ENCODE data around the gene PDE2A. TPM values are rescaled to one million over a fixed set of nuclear protein-coding genes. Genes with fewer than 3 reads are reported as not detected.

Gene PDE2A
- total and polyA plus RNA-seq, 2 of the 4 experiments (the other 2 are of a cell fraction), result 0.02 TPM; not detected in 1

DNA sequence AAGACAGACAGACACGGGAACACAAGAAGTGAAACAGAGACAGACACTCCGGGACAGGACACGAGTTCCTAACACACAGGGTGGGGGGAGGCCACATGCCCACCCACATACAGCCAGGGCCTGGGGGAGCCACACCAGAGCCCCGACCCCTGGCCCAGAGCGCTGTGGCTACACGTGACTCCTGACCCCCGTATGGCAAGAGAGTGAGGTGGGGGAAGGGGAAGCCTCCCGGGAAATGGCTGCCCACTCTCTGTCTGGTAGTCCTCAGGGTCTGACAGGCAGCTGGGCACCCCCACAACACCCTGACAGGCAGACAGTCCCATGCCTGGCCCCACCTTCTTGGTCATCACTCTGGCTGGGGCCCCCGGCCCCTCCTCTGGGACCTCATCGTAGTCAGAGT lies 38.6 kb upstream of the PDE2A start:
- Histone ChIP-seq H3K23ac (ENCODE audit: low read depth, low read length) (no peak overlapping the region), H4K5ac (ENCODE audit: low read depth, low read length) (no peak overlapping the region), H3K14ac (replicated peaks; ENCODE audit: low read depth, low read length) (no peak overlapping the region), H2BK120ac (ENCODE audit: low read depth, low read length) (no peak overlapping the region), H3K36me3 (ENCODE audit: control insufficient read depth, insufficient read depth, low read length) (peaks cover 51% of the 10 kb centered on the region), H3K9ac (ENCODE audit: low read depth, low read length) (no peak overlapping the region), H2BK5ac (ENCODE audit: low read depth, low read length, poor library complexity, severe bottlenecking) (no peak overlapping the region), H3K27ac (ENCODE audit: insufficient read depth, low read length) (no peak overlapping the region), H3K79me1 (ENCODE audit: low read depth in 1 of 2, low read length in 2 of 2) (peaks cover 22 to 77% of the 10 kb centered on the region in 2 experiments), H3K56ac (ENCODE audit: extremely low read depth, insufficient read depth, low read length) (no peak overlapping the region), H2AFZ (replicated peaks; ENCODE audit: low read length, poor library complexity) (peak overlapping the region; percentile 5), H4K91ac (ENCODE audit: insufficient read depth, low read depth, low read length) (no peak overlapping the region), H4K20me1 (ENCODE audit: insufficient read depth, low read length) (peaks cover 66% of the 10 kb centered on the region), H3K9me1 (ENCODE audit: insufficient read depth, low read length) (peaks cover 6% of the 10 kb centered on the region; the same call in 1 of the 2 replicates), H2AK9ac (replicated peaks; ENCODE audit: low read depth, low read length, poor library complexity) (peak overlapping the region; percentile 65), H3K4me1 (ENCODE audit: control insufficient read depth, insufficient read depth, low read length) (peaks cover 4% of the 10 kb centered on the region; the same call in 1 of the 2 replicates), H2BK20ac (ENCODE audit: low read depth, low read length) (no peak overlapping the region), H3K4ac (ENCODE audit: low read depth, low read length) (no peak overlapping the region), H2BK15ac (ENCODE audit: low read depth, low read length) (no peak overlapping the region), H4K8ac (ENCODE audit: low read depth in 2 of 2, low read length in 2 of 2) (no peak overlapping the region), H2AK5ac (ENCODE audit: low read depth, low read length) (no peak overlapping the region), H3K27me3 (ENCODE audit: control insufficient read depth, insufficient read depth, low read length) (no peaks in the 10 kb centered on the region), H3K9me3 (ENCODE audit: control insufficient read depth, insufficient read depth, low read length) (no peaks in the 10 kb centered on the region), H3K4me2 (ENCODE audit: low read depth, low read length) (no peak overlapping the region), H3K4me3 (ENCODE audit: insufficient read depth, low read depth, low read length) (no peak overlapping the region), H3K18ac (ENCODE audit: low read depth, low read length) (no peak overlapping the region)
- in situ Hi-C loops (cut with MboI; ENCODE audit: low sequenced_read_pairs) (no loop called here), intact Hi-C loops (cut with micrococcal nuclease) (no loop called here), dilution Hi-C loops (cut with HindIII; ENCODE audit: low sequenced_read_pairs, unreplicated experiment) (no loop called here)
- DNase-seq (no peak), ATAC-seq (ENCODE audit: low read depth) (no peak)
- WGBS, 2 experiments (ENCODE audit: extremely low coverage in 2 of 2, insufficient read length in 1 of 2), result no CpG with 5 or more reads among the region's 10 CpGs
- ChIA-PET POLR2A (ENCODE audit: unreplicated experiment) (no interaction called here), CTCF (no interaction called here)
- TF ChIP-seq CHD1 (IDR thresholded peaks at IDR 0.05; ENCODE audit: low read depth, low read length) (no peak), SMC3 (IDR thresholded peaks at IDR 0.05; ENCODE audit: low read depth, low read length) (no peak), POLR2A (IDR thresholded peaks at IDR 0.05; ENCODE audit: low read depth, low read length) (no peak), NFE2L2 (IDR thresholded peaks at IDR 0.05; ENCODE audit: low read depth, low read length) (no peak), MAZ (IDR thresholded peaks at IDR 0.05; ENCODE audit: borderline replicate concordance, low read depth, low read length) (no peak)
- no TSS peak for BruUV-seq (replicated peaks)

Data from IMR-90 (cell line).